ENCODE results near the gene ERCC1.

DNA sequence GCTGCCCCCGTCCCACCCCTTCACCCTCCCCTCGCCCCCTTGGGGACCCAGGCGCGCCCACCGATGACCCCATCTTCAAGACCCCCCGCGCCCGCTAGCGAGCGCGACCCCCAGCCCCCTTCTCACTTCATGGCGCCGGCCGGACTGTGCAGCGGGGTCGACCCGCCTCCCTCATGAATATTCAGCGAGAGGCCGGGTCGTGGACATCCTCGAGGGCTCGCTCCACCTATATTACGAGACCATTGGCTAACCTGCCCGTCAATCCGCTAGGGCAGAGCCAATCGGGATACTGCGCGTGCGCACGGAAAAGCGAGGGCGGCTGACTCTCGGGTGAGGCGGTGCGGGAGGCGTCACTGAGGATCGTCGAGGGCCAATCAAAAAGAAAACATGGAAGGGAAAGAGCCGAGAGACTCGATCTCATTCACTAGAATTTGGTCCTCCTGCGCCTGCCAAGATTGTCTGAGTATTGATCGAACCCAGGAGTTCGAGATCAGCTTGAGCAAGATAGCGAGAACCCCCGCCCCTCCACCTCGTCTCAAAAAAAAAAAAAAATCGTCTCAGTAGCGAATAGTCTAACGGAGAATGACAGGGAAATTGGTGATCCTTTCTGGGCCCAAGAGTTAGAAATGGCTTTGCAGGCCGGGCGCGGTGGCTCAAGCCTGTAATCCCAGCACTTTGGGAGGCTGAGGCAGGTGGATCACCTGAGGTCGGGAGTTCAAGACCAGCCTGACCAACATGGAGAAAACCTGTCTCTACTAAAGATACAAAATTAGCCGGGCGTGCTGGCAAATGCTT, 53.1 kb downstream of the ERCC1 start, which contains the start of gene ERCC2:
- TF ChIP-seq, protein P1, sequence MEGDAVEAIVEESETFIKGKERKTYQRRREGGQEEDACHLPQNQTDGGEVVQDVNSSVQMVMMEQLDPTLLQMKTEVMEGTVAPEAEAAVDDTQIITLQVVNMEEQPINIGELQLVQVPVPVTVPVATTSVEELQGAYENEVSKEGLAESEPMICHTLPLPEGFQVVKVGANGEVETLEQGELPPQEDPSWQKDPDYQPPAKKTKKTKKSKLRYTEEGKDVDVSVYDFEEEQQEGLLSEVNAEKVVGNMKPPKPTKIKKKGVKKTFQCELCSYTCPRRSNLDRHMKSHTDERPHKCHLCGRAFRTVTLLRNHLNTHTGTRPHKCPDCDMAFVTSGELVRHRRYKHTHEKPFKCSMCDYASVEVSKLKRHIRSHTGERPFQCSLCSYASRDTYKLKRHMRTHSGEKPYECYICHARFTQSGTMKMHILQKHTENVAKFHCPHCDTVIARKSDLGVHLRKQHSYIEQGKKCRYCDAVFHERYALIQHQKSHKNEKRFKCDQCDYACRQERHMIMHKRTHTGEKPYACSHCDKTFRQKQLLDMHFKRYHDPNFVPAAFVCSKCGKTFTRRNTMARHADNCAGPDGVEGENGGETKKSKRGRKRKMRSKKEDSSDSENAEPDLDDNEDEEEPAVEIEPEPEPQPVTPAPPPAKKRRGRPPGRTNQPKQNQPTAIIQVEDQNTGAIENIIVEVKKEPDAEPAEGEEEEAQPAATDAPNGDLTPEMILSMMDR (IDR thresholded peaks at IDR 0.05), result no peak
- no peak for TF ChIP-seq POLR2A (IDR thresholded peaks at IDR 0.05)

Data from right lobe of liver (tissue), 4 donors.